Ishikawa (cell line): Measurements from ENCODE around the gene CEP95.

Experiments
- CEBPB ChIP-seq: IDR thresholded peaks from 2 replicates; pipeline ENCODE4 v1.6.1; 2012
- CREB1 ChIP-seq: IDR thresholded peaks from 2 replicates; pipeline ENCODE4 v1.6.1; 2012; ENCODE audit warnings: low read depth
- EGR1 ChIP-seq: IDR thresholded peaks from 2 replicates; pipeline ENCODE4 v1.6.1; 2012
- EP300 ChIP-seq: IDR thresholded peaks from 2 replicates; pipeline ENCODE4 v1.6.1; 2012; ENCODE audit warnings: borderline replicate concordance
- FOXM1 ChIP-seq: IDR thresholded peaks from 2 replicates; pipeline ENCODE4 v1.6.1; 2012; ENCODE audit warnings: low read depth, borderline replicate concordance
- MAX ChIP-seq: IDR thresholded peaks from 2 replicates; pipeline ENCODE4 v1.6.1; 2012
- NFIC ChIP-seq: IDR thresholded peaks from 2 replicates; pipeline ENCODE4 v1.6.1; 2012
- RAD21 ChIP-seq: IDR thresholded peaks from 2 replicates; pipeline ENCODE4 v1.6.1; 2012; ENCODE audit warnings: low read depth
- REST ChIP-seq: IDR thresholded peaks from 2 replicates; pipeline ENCODE4 v1.6.1; 2012; ENCODE audit warnings: low read depth, mild to moderate bottlenecking
- TAF1 ChIP-seq: IDR thresholded peaks from 2 replicates; pipeline ENCODE4 v1.6.1; 2012; ENCODE audit warnings: low read depth, mild to moderate bottlenecking
- TCF12 ChIP-seq: IDR thresholded peaks from 2 replicates; pipeline ENCODE4 v1.6.1; 2012; ENCODE audit warnings: low read depth
- TEAD4 ChIP-seq: IDR thresholded peaks from 2 replicates; pipeline ENCODE4 v1.6.1; 2012
- YY1 ChIP-seq: IDR thresholded peaks from 2 replicates; pipeline ENCODE4 v1.6.1; 2012; ENCODE audit warnings: low read depth
- ZBTB7A ChIP-seq: IDR thresholded peaks from 2 replicates; pipeline ENCODE4 v1.6.1; 2012; ENCODE audit warnings: low read depth
- TF ChIP-seq, protein P1 (sequence below): IDR thresholded peaks from 2 replicates; pipeline ENCODE4 v1.6.1; 2012

Gene CEP95

GRCh38 chr17:64529221-64529620 is 22.4 kb downstream of the CEP95 start:
- TF ChIP-seq MAX (no peak), CREB1 (no peak), YY1 (no peak), ZBTB7A (no peak), EGR1 (no peak), TEAD4 (no peak), NFIC (no peak), TCF12 (no peak), EP300 (no peak), RAD21 (no peak), FOXM1 (no peak), CEBPB (no peak), TAF1 (no peak)
- TF ChIP-seq, protein P1, sequence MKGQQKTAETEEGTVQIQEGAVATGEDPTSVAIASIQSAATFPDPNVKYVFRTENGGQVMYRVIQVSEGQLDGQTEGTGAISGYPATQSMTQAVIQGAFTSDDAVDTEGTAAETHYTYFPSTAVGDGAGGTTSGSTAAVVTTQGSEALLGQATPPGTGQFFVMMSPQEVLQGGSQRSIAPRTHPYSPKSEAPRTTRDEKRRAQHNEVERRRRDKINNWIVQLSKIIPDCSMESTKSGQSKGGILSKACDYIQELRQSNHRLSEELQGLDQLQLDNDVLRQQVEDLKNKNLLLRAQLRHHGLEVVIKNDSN: no peak

GRCh38 chr17:64531955-64532371 is 25.2 kb downstream of the CEP95 start:
- TF ChIP-seq EP300: no peak

DNA sequence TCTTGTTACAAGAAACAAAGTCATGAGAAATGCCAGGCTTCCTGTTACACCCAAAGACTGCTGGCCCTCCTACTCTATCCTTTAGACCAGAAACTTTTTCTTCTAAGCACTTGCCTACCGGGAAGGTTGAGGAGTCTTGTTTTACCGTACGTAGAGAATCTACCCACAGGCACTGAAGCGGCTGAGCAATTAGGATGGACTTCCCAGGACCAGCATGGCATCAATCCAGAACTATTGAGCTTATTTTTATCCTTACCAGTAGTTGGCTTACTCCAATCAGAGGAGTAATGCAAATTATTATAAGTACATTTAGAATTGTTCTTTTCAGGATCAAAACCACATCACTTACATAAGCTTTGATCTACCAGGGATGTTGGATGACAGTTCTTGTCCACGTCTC is 25.6 kb downstream of the CEP95 start:
- TF ChIP-seq CREB1: no peak
- no peak for TF ChIP-seq YY1
- TF ChIP-seq FOXM1: no peak
- TF ChIP-seq CEBPB: no peak
- TF ChIP-seq TAF1: no peak
- no peak for TF ChIP-seq NFIC
- no peak for TF ChIP-seq ZBTB7A
- TF ChIP-seq, protein P1: no peak
- no peak for TF ChIP-seq REST
- no peak for TF ChIP-seq RAD21
- no peak for TF ChIP-seq TCF12
- no peak for TF ChIP-seq EP300
- TF ChIP-seq MAX: no peak
- TF ChIP-seq TEAD4: no peak
- no peak for TF ChIP-seq EGR1

- TF ChIP-seq CREB1 (no peak), MAX (no peak), NFIC (no peak), CEBPB (no peak), REST (no peak), YY1 (no peak), RAD21 (no peak), ZBTB7A (no peak), TCF12 (no peak), TEAD4 (no peak), EGR1 (no peak), FOXM1 (no peak), TAF1 (no peak), EP300 (no peak)
- TF ChIP-seq, protein P1: no peak
These were observed 27.0 kb downstream of the CEP95 start for GRCh38 chr17:64533784-64534183.

GRCh38 chr17:64534187-64534586 is 27.4 kb downstream of the CEP95 start:
- no peak for TF ChIP-seq TEAD4
- TF ChIP-seq RAD21: no peak
- TF ChIP-seq, protein P1: no peak
- TF ChIP-seq CEBPB: no peak
- TF ChIP-seq REST: no peak
- no peak for TF ChIP-seq TAF1
- TF ChIP-seq CREB1: no peak
- no peak for TF ChIP-seq FOXM1
- TF ChIP-seq TCF12: no peak
- TF ChIP-seq NFIC: no peak
- no peak for TF ChIP-seq YY1
- TF ChIP-seq EGR1: no peak
- no peak for TF ChIP-seq ZBTB7A
- no peak for TF ChIP-seq MAX
- no peak for TF ChIP-seq EP300
